Loucy (cell line): ENCODE data around the gene RDH12.

ENCODE experiments used
- H2AFZ ChIP-seq: fragments of 200-600 bp; sonication (generic); 2 replicates; pipeline ENCODE4 v1.6.0; 2016; ENCODE audit warnings: antibody characterized with exemption, mild to moderate bottlenecking, low read length, moderate library complexity
- H3F3A ChIP-seq: fragments of 200-600 bp; 2 replicates; pipeline ENCODE4 v1.6.0; 2016; ENCODE audit warnings: antibody characterized with exemption, low read depth, mild to moderate bottlenecking
- H3K27me3 ChIP-seq: fragments of 200-600 bp; sonication (generic); 2 replicates; pipeline ENCODE4 v1.6.1; 2014; ENCODE audit warnings: low read length, mild to moderate bottlenecking; ENCODE audit not compliant: insufficient read depth, poor library complexity, severe bottlenecking
- H3K36me3 ChIP-seq: fragments of 200-600 bp; sonication (generic); 2 replicates; pipeline ENCODE4 v1.6.1; 2016; ENCODE audit warnings: low read length; ENCODE audit not compliant: insufficient read depth
- H3K4me1 ChIP-seq: fragments of 200-600 bp; sonication (generic); 2 replicates; pipeline ENCODE4 v1.5.1; 2014; ENCODE audit warnings: low read length, mild to moderate bottlenecking; ENCODE audit not compliant: insufficient read depth, poor library complexity, severe bottlenecking
- H3K4me2 ChIP-seq: fragments of 200-600 bp; sonication (generic); 2 replicates; pipeline ENCODE4 v1.6.0; 2014; ENCODE audit warnings: antibody characterized with exemption, low read length, low read depth, mild to moderate bottlenecking; ENCODE audit not compliant: poor library complexity, severe bottlenecking
- H3K4me3 ChIP-seq: fragments of 200-600 bp; sonication (generic); 2 replicates; pipeline ENCODE4 v1.5.1; 2014; ENCODE audit warnings: low read length, mild to moderate bottlenecking, mixed read lengths; ENCODE audit not compliant: poor library complexity, severe bottlenecking
- H3K79me2 ChIP-seq: fragments of 200-600 bp; sonication (generic); 2 replicates; pipeline ENCODE4 v1.6.1; 2014; ENCODE audit warnings: low read length; ENCODE audit not compliant: insufficient read depth
- H3K9ac ChIP-seq: fragments of 200-600 bp; sonication (generic); 2 replicates; pipeline ENCODE4 v1.6.0; 2014; ENCODE audit warnings: mild to moderate bottlenecking, low read depth, low read length, moderate library complexity; ENCODE audit not compliant: poor library complexity, severe bottlenecking
- H3K9me2 ChIP-seq: fragments of 200-600 bp; sonication (generic); replicated peaks from 2 replicates; pipeline ENCODE4 v1.6.1; 2016; ENCODE audit warnings: low read depth, low read length, mixed read lengths
- H3K9me3 ChIP-seq: fragments of 200-600 bp; sonication (generic); 2 replicates; pipeline ENCODE4 v1.6.1; 2014; ENCODE audit warnings: mild to moderate bottlenecking, antibody characterized with exemption, low read length, low read depth; ENCODE audit not compliant: insufficient read depth
- H4K20me1 ChIP-seq: fragments of 200-600 bp; sonication (generic); 2 replicates; pipeline ENCODE4 v1.6.0; 2014; ENCODE audit warnings: antibody characterized with exemption, low read length, mild to moderate bottlenecking; ENCODE audit not compliant: insufficient read depth, poor library complexity, severe bottlenecking
- EZH2phosphoT487 ChIP-seq: fragments of 200-600 bp; IDR thresholded peaks from 2 replicates; pipeline ENCODE4 v1.6.1; 2018; ENCODE audit warnings: antibody characterized with exemption, mild to moderate bottlenecking, moderate library complexity, borderline replicate concordance
- TF ChIP-seq, protein P1 (sequence below): fragments of 200-600 bp; sonication (generic); conservative IDR thresholded peaks from 2 replicates; pipeline ENCODE4 v1.5.1; 2014; ENCODE audit warnings: mild to moderate bottlenecking, antibody characterized with exemption, low read length

Gene RDH12

GRCh38 chr14:67680941-67681340 is 20.7 kb upstream of the RDH12 start:
- H4K20me1 ChIP-seq = peaks cover 11% of the 10 kb centered on the region
- no peaks in the 10 kb centered on the region for H3K27me3 ChIP-seq
- H3F3A ChIP-seq = no peaks in the 10 kb centered on the region
- TF ChIP-seq EZH2phosphoT487 = no peak
- TF ChIP-seq, protein P1, sequence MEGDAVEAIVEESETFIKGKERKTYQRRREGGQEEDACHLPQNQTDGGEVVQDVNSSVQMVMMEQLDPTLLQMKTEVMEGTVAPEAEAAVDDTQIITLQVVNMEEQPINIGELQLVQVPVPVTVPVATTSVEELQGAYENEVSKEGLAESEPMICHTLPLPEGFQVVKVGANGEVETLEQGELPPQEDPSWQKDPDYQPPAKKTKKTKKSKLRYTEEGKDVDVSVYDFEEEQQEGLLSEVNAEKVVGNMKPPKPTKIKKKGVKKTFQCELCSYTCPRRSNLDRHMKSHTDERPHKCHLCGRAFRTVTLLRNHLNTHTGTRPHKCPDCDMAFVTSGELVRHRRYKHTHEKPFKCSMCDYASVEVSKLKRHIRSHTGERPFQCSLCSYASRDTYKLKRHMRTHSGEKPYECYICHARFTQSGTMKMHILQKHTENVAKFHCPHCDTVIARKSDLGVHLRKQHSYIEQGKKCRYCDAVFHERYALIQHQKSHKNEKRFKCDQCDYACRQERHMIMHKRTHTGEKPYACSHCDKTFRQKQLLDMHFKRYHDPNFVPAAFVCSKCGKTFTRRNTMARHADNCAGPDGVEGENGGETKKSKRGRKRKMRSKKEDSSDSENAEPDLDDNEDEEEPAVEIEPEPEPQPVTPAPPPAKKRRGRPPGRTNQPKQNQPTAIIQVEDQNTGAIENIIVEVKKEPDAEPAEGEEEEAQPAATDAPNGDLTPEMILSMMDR = no peak
- peak overlapping the region; percentile 29 for H3K4me2 ChIP-seq
- peaks cover 9% of the 10 kb centered on the region for H3K4me1 ChIP-seq
- H3K9ac ChIP-seq = no peak overlapping the region
- peaks cover 84% of the 10 kb centered on the region for H3K36me3 ChIP-seq
- no peak overlapping the region for H3K4me3 ChIP-seq
- peaks cover 14% of the 10 kb centered on the region; the same call in 1 of the 2 replicates for H3K79me2 ChIP-seq
- no peaks in the 10 kb centered on the region for H3K9me2 ChIP-seq
- no peak overlapping the region for H2AFZ ChIP-seq
- no peaks in the 10 kb centered on the region for H3K9me3 ChIP-seq

GRCh38 chr14:67683842-67684241 is 17.8 kb upstream of the RDH12 start:
- H3K9ac ChIP-seq = no peak overlapping the region
- H3K4me3 ChIP-seq = no peak overlapping the region
- H4K20me1 ChIP-seq = peaks cover 11% of the 10 kb centered on the region
- H3K36me3 ChIP-seq = peaks cover 81% of the 10 kb centered on the region
- H2AFZ ChIP-seq = no peak overlapping the region
- no peaks in the 10 kb centered on the region for H3K9me2 ChIP-seq
- peaks cover 17% of the 10 kb centered on the region; the same call in 1 of the 2 replicates for H3K79me2 ChIP-seq
- no peaks in the 10 kb centered on the region for H3F3A ChIP-seq
- H3K27me3 ChIP-seq = no peaks in the 10 kb centered on the region
- no peak for TF ChIP-seq EZH2phosphoT487
- TF ChIP-seq, protein P1 = no peak
- H3K4me2 ChIP-seq = no peak overlapping the region
- peaks cover 9% of the 10 kb centered on the region for H3K4me1 ChIP-seq
- H3K9me3 ChIP-seq = no peaks in the 10 kb centered on the region

- Histone ChIP-seq H3K79me2 (peaks cover 56% of the 10 kb centered on the region), H3K4me3 (no peak overlapping the region), H3K9ac (no peak overlapping the region), H3K4me1 (peaks cover 30% of the 10 kb centered on the region), H3K4me2 (no peak overlapping the region), H3K9me2 (no peaks in the 10 kb centered on the region), H3F3A (no peaks in the 10 kb centered on the region), H3K27me3 (no peaks in the 10 kb centered on the region), H3K36me3 (peaks cover 66% of the 10 kb centered on the region; the same call in 1 of the 2 replicates), H4K20me1 (peaks cover 39% of the 10 kb centered on the region), H2AFZ (no peak overlapping the region), H3K9me3 (no peaks in the 10 kb centered on the region)
- TF ChIP-seq, protein P1 = no peak
- TF ChIP-seq EZH2phosphoT487 = no peak
Measured at GRCh38 chr14:67690011-67690410, 11.7 kb upstream of the RDH12 start.
